ENCODE data around the gene CGA.
"Not testable (repeated sequence)": the region's sequence is repeated elsewhere in the genome, so short reads cannot be mapped to it uniquely, and the experiment has no call there.

Gene CGA

DNA sequence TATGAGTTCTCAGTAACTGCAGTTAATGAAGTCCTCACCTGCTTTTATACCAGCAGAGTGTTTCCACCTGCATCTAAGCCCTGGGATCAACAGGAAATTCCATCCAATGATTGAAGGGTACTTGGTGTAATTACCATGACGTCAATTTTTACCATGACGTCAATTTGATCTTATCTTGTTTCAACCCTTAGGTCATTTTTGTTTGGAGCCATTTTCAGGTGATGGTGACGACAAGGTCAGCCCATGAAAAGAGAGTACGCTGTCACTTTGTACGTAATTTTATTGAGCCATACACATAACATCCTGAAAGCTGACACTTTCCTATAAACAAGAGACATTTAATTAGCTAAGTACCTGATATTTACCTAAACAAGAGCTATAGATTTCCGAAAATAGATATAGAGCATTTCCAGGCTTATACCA, at the start of gene CGA:
Gene CGA, minus strand, starts transcription at position 20 of the 423 bp plus-strand sequence. CDS start 6,906 bp downstream, outside the sequence.
- H3K9ac ChIP-seq: no peak within 1 kb of the TSS
- no peaks in the 10 kb centered on the region for H4K20me1 ChIP-seq
- peaks cover 5% of the 10 kb centered on the region; the same call in 1 of the 2 replicates for H3K4me1 ChIP-seq
- TF ChIP-seq Cebpa-rat (IDR thresholded peaks at IDR 0.05): no peak
- H3K27ac ChIP-seq: no peak within 1 kb of the TSS
- H3K4me2 ChIP-seq: no peak within 1 kb of the TSS
- no peak within 1 kb of the TSS for H3K4me3 ChIP-seq
- H3K9me3 ChIP-seq: no peaks in the 10 kb centered on the region
- H3K36me3 ChIP-seq: no peaks in the 10 kb centered on the region
- H3K27me3 ChIP-seq: no peaks in the 10 kb centered on the region

DNA sequence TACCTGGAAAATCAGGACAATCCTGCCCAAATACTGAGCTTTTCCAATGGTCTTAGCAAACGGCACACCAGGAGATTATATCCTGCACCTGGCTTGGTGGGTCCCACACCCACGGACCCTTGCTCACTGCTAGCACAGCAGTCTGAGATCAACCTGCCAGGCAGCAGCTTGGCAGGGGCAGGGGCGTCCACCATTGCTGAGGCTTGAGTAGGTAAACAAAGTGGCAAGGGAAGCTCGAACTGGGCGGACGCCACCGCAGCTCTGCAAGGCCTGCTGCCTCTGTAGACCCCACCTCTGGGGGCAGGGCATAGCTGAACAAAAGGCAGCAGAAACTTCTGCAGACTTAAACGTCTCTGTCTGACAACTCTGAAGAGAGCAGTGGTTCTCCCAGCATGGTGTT, 45.0 kb upstream of the CGA start:
- H3K9me3 ChIP-seq, H3K36me3 ChIP-seq, H3K27ac ChIP-seq, H4K20me1 ChIP-seq, H3K4me2 ChIP-seq, H3K27me3 ChIP-seq, H3K4me1 ChIP-seq, H3K9ac ChIP-seq, H3K4me3 ChIP-seq: not testable (repeated sequence)

DNA sequence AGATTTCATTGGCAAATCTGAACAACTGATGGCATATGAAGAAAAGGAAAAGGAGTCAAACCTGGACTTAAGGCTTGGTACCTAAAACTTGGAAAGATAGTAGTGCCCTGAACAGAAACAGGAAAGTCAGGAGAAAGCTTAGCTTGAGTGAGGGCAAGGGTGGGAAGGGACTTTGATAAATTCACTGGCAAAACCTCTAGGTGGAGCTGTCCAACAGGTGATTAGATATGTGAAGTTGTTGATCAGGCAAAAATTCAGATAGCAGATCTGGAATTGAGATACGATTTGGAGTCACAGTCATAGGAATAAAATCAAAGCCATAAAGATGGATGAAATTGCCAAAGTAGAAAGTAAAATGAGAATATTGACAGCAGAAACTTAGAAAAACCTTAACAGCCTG, 44.3 kb upstream of the CGA start:
- H3K4me2 ChIP-seq: no peak overlapping the region
- H3K36me3 ChIP-seq: no peaks in the 10 kb centered on the region
- no peaks in the 10 kb centered on the region for H3K9me3 ChIP-seq
- H4K20me1 ChIP-seq: no peaks in the 10 kb centered on the region
- no peaks in the 10 kb centered on the region for H3K4me1 ChIP-seq
- H3K27ac ChIP-seq: no peak overlapping the region
- H3K27me3 ChIP-seq: no peaks in the 10 kb centered on the region
- H3K4me3 ChIP-seq: no peak overlapping the region
- no peak overlapping the region for H3K9ac ChIP-seq
- TF ChIP-seq Cebpa-rat (IDR thresholded peaks at IDR 0.05): no peak

DNA sequence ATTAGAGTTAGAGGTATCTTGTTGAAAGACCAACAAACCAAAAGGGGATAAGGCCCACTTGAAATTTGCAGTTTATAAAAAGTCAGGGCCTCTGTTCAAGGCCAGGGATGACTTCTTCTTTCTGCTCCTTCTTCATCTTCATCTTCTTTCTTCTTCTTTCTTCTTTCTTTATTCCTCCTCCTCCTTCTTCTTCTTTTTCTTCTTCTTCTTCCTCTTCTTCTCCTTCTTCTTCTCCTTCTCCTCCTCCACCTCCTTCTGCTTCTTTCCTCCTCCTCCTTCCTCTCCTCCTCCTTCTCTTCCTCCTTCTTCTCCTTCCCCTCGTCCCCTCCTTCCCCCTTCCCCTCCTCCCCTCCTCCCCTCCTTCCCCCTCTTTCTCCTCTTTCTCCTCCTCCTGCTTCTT, 42.1 kb upstream of the CGA start:
- H3K9me3 ChIP-seq: no peaks in the 10 kb centered on the region
- no peaks in the 10 kb centered on the region for H3K36me3 ChIP-seq
- TF ChIP-seq Cebpa-rat (IDR thresholded peaks at IDR 0.05): no peak
- H4K20me1 ChIP-seq: no peaks in the 10 kb centered on the region
- no peaks in the 10 kb centered on the region for H3K4me1 ChIP-seq
- H3K27me3 ChIP-seq: no peaks in the 10 kb centered on the region
- no peak overlapping the region for H3K4me2 ChIP-seq
- no peak overlapping the region for H3K4me3 ChIP-seq
- H3K9ac ChIP-seq: no peak overlapping the region
- H3K27ac ChIP-seq: no peak overlapping the region

DNA sequence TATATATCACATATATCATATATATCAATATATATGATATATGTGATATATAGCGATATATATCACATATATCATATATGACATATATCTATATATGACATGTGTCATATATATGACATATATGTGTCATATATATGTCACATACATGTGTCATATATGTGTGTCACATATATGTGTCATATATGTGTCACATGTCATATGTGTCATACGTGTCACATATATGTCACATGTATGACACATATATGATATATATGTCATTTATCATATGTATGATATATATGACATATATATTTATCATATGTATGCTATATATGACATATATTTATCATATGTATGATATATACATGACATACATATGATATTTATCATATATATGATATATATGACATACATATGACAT, 32.8 kb upstream of the CGA start:
- Histone ChIP-seq H4K20me1 (no peaks in the 10 kb centered on the region), H3K27me3 (no peaks in the 10 kb centered on the region), H3K9me3 (peaks cover under 1% of the 10 kb centered on the region; the same call in 1 of the 2 replicates), H3K4me3 (no peak overlapping the region), H3K4me2 (no peak overlapping the region), H3K4me1 (no peaks in the 10 kb centered on the region), H3K36me3 (no peaks in the 10 kb centered on the region), H3K9ac (no peak overlapping the region), H3K27ac (no peak overlapping the region)
- TF ChIP-seq Cebpa-rat (IDR thresholded peaks at IDR 0.05): no peak

DNA sequence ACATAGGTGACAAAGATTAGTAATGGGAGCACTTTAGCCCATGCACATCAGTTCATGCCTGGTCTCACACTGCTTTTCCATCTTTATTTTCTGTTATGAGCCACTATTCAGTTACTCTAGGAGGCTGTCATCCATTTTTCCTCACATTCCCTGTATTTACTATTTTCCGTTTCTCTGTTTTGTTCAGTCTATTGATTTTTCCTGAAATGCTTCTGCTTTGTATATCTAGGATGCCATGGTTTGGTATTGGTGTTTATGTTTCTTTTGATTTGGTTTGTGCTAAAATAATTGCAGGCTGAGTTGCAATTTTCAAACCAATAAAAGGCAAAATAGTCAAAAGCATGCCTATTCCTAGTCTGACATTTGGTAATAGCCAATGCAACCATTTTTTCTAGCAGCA, 31.6 kb upstream of the CGA start:
- Histone ChIP-seq H3K36me3 (no peaks in the 10 kb centered on the region), H3K9me3 (peaks cover 6% of the 10 kb centered on the region), H3K4me3 (no peak overlapping the region), H3K27me3 (no peaks in the 10 kb centered on the region), H3K4me2 (no peak overlapping the region), H3K27ac (no peak overlapping the region), H3K4me1 (no peaks in the 10 kb centered on the region), H3K9ac (no peak overlapping the region), H4K20me1 (no peaks in the 10 kb centered on the region)
- TF ChIP-seq Cebpa-rat (IDR thresholded peaks at IDR 0.05): no peak

DNA sequence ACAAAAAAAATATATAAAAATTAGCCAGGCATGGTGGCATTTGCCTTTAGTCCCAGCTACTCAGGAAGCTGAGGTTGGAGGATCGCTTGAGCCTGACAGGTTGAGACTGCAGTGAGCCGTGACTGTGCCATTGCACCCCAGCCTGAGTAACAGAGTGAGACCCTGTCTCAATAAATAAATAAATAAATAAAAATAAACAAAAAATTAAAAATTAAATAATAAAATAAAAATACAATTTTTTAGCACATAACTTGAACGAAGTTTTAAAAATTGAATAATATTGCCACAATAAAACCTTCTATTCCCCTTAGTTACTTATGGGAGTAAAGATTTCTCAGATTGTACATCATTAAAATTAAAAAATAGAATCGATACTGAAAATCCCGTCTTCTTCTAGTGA, 29.2 kb upstream of the CGA start:
- H3K9me3 ChIP-seq: peaks cover 6% of the 10 kb centered on the region
- no peak overlapping the region; the same call in 1 of the 2 replicates for H3K4me2 ChIP-seq
- H4K20me1 ChIP-seq: no peaks in the 10 kb centered on the region
- no peaks in the 10 kb centered on the region for H3K27me3 ChIP-seq
- no peaks in the 10 kb centered on the region for H3K4me1 ChIP-seq
- H3K36me3 ChIP-seq: no peaks in the 10 kb centered on the region
- TF ChIP-seq Cebpa-rat (IDR thresholded peaks at IDR 0.05): no peak
- no peak overlapping the region for H3K4me3 ChIP-seq
- H3K27ac ChIP-seq: no peak overlapping the region
- H3K9ac ChIP-seq: no peak overlapping the region

DNA sequence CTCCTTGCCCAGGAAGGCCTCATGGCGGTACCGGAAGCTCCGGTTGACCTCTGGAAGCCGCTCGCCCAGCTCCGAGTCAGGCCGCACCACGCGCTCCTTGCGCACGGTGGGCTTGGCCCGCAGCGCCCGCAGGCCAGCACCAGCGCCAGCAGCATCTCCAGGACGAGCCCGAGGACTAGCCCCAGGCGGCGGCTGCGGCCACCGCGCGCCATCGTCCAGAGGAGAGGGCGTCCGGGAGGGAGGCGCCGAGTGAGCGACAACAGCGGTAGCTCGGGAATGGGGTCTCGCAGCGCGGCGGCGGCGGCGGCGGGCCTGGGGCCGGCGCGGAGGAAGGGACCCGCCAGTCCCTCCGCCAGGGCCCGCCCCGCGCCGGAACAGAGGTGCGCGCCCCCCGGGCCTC, 27.6 kb upstream of the CGA start:
- Histone ChIP-seq H3K9me3 (peaks cover 6% of the 10 kb centered on the region), H3K36me3 (no peaks in the 10 kb centered on the region), H3K4me3 (no peak overlapping the region), H3K27ac (no peak overlapping the region), H4K20me1 (no peaks in the 10 kb centered on the region), H3K9ac (no peak overlapping the region), H3K27me3 (no peaks in the 10 kb centered on the region), H3K4me2 (no peak overlapping the region), H3K4me1 (no peaks in the 10 kb centered on the region)
- no peak for TF ChIP-seq Cebpa-rat (IDR thresholded peaks at IDR 0.05)

DNA sequence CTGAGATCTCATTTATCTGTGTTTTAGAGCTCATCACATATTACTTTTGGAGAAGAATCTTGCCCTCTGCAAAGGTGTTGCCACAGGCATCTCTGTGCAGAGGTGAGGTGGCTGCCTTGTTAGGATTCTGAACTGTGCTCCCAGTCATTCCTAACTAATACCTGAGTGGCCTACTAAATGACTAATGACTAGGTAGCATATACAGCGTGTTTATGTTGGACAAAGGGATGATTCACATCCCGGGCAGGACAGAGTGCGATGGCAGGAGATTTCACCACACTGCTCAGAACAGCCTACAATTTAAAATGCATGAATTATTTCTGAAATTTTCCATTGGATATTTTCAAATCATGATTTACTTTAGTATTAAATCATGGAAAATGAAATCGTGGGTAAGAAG, 23.1 kb upstream of the CGA start:
- H3K4me3 ChIP-seq: no peak overlapping the region
- no peak overlapping the region for H3K4me2 ChIP-seq
- H3K4me1 ChIP-seq: no peaks in the 10 kb centered on the region
- H3K36me3 ChIP-seq: no peaks in the 10 kb centered on the region
- TF ChIP-seq Cebpa-rat (IDR thresholded peaks at IDR 0.05): no peak
- no peak overlapping the region for H3K27ac ChIP-seq
- no peak overlapping the region for H3K9ac ChIP-seq
- no peaks in the 10 kb centered on the region for H4K20me1 ChIP-seq
- H3K27me3 ChIP-seq: no peaks in the 10 kb centered on the region
- peaks cover 6% of the 10 kb centered on the region for H3K9me3 ChIP-seq

DNA sequence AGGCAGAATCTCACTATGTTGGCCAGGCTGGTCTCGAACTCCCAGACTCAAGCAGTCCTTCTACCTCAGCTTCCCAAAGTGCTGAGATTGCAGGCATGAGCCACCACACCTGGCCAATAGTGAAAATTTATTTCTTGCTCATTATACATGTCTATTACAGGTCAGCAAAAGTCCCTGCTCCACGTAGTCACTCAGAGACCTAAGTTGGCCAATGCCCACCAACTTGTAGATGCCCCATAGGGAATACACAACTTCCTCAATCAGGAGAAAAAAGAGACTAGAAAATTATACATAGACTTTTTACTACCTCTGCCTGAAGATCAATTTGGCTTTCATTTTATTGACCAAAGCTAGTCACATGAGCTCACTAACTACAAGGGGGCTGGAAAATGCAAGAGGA, 22.0 kb upstream of the CGA start:
- TF ChIP-seq Cebpa-rat (IDR thresholded peaks at IDR 0.05): no peak
- Histone ChIP-seq H3K4me1 (no peaks in the 10 kb centered on the region), H3K27ac (no peak overlapping the region), H3K9ac (no peak overlapping the region), H3K36me3 (no peaks in the 10 kb centered on the region), H3K4me2 (no peak overlapping the region), H3K9me3 (no peaks in the 10 kb centered on the region), H3K4me3 (no peak overlapping the region), H3K27me3 (no peaks in the 10 kb centered on the region), H4K20me1 (no peaks in the 10 kb centered on the region)

DNA sequence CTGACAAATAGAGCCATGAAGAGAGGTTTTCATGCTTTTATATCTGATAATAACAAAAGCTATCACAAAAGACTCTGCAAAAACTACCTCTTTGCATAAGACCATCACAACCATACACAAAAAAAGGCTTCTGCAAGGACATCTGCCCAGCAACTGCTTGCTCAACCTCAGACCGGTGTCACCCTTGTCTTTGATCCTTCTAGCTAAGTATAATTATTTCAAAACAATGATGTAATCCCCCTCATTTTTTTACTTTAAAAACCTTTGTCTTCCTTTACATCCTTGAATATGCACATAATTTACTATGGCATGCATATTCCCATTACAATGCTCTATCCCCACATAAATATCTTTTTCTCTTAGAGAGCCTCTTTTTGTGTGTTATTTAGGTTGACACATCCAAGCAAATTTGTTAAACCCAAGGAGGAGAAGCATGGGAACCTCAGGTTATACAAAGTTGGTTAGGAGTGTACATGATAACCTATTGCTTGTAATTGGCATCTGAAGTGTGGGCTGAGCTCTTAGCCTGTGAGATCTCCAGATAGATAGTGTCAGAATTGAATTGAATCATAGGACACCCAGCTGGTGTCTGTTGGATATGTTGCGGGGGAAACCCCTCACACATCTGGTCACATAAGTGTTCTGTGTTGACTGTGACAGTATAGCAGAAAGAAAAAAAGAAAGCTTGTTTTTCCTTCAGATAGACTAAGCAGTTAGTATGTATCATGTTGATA, 20.7 kb upstream of the CGA start:
- Histone ChIP-seq H3K27ac (no peak overlapping the region), H3K9me3 (no peaks in the 10 kb centered on the region), H3K4me3 (no peak overlapping the region), H3K9ac (no peak overlapping the region), H3K4me2 (no peak overlapping the region), H3K4me1 (no peaks in the 10 kb centered on the region), H4K20me1 (no peaks in the 10 kb centered on the region), H3K27me3 (no peaks in the 10 kb centered on the region), H3K36me3 (no peaks in the 10 kb centered on the region)
- no peak for TF ChIP-seq Cebpa-rat (IDR thresholded peaks at IDR 0.05)
